Measurements from ENCODE around the gene ITGA3. TPM values are rescaled to one million over a fixed set of nuclear protein-coding genes. Genes with fewer than 3 reads are reported as not detected.

ITGA3 gene
- total RNA-seq, 2 donors from 2014 or later: 7.4 to 40.7 TPM

- ATAC-seq: no peak
- DNase-seq (ENCODE audit: low spot score in 2 of 2): no peak
- Mint-ChIP-seq H3K27ac (peak overlapping the region in 1 of 2 donors; percentile 31), H3K36me3 (peaks cover 0 to 5% of the 10 kb centered on the region in 2 donors), H3K9me3 (no peaks in the 10 kb centered on the region)
Observed at GRCh38 chr17:50091918-50092285, 36.0 kb downstream of the ITGA3 start.

GRCh38 chr17:50093246-50093645 lies 37.3 kb downstream of the ITGA3 start:
- no peak for ATAC-seq
- peak overlapping the region in 1 of 2 donors; percentile 23 for H3K27ac Mint-ChIP-seq
- H3K9me3 Mint-ChIP-seq: no peaks in the 10 kb centered on the region

GRCh38 chr17:50093807-50094206 lies 37.9 kb downstream of the ITGA3 start:
- Mint-ChIP-seq H3K9me3 (no peaks in the 10 kb centered on the region), H3K27ac (no peak overlapping the region), H3K36me3 (peaks cover 0 to 5% of the 10 kb centered on the region in 2 donors)
- ATAC-seq (no peak), DNase-seq (ENCODE audit: low spot score in 2 of 2) (no peak)

More at GRCh38 chr17:50093246-50093645, 37.3 kb downstream of the ITGA3 start:
- H3K36me3 Mint-ChIP-seq: peaks cover 0 to 5% of the 10 kb centered on the region in 2 donors
- no peak for DNase-seq (ENCODE audit: low spot score in 2 of 2)

- Mint-ChIP-seq H3K27ac (peak overlapping the region; percentile 79 to 94), H3K36me3 (peaks cover 0 to 5% of the 10 kb centered on the region in 2 donors), H3K9me3 (no peaks in the 10 kb centered on the region)
- ATAC-seq (peak; percentile 54 to 55), DNase-seq (ENCODE audit: low spot score in 2 of 2) (peak; percentile 86 to 93)
Observed at GRCh38 chr17:50094243-50094752, 38.4 kb downstream of the ITGA3 start.

GRCh38 chr17:50094753-50095619 lies 39.1 kb downstream of the ITGA3 start, which contains the start of gene PDK2:
Gene PDK2 (plus strand): TSS chr17:50095351. CDS start chr17:50095436, 85 bp downstream.
- Mint-ChIP-seq H3K27ac (peak within 1 kb of the TSS; percentile 79 to 94), H3K36me3 (peaks cover 0 to 5% of the 10 kb centered on the region in 2 donors), H3K9me3 (no peaks in the 10 kb centered on the region)
- ATAC-seq (peak; percentile 95 to 97), DNase-seq (ENCODE audit: low spot score in 2 of 2) (peak; percentile 94 to 97)

GRCh38 chr17:50095626-50096037 lies 39.7 kb downstream of the ITGA3 start:
- H3K27ac Mint-ChIP-seq: peak overlapping the region; percentile 79 to 94
- no peak for DNase-seq (ENCODE audit: low spot score in 2 of 2)
- H3K9me3 Mint-ChIP-seq: no peaks in the 10 kb centered on the region
- no peak for ATAC-seq
- peaks cover 0 to 5% of the 10 kb centered on the region in 2 donors for H3K36me3 Mint-ChIP-seq

- ATAC-seq: no peak
- no peak for DNase-seq (ENCODE audit: low spot score in 2 of 2)
- no peaks in the 10 kb centered on the region for H3K9me3 Mint-ChIP-seq
- peaks cover 0 to 5% of the 10 kb centered on the region in 2 donors for H3K36me3 Mint-ChIP-seq
- peak overlapping the region; percentile 79 to 94 for H3K27ac Mint-ChIP-seq
Observed at GRCh38 chr17:50096092-50096491, 40.2 kb downstream of the ITGA3 start.

- H3K27ac Mint-ChIP-seq: peak overlapping the region; percentile 23 to 94
- ATAC-seq (no peak), DNase-seq (ENCODE audit: low spot score in 2 of 2) (no peak)
- H3K9me3 Mint-ChIP-seq: no peaks in the 10 kb centered on the region
- peaks cover 0 to 5% of the 10 kb centered on the region in 2 donors for H3K36me3 Mint-ChIP-seq
Observed at GRCh38 chr17:50096758-50097157, 40.8 kb downstream of the ITGA3 start.

- no peak for ATAC-seq
- H3K36me3 Mint-ChIP-seq: peaks cover 0 to 5% of the 10 kb centered on the region in 2 donors
- DNase-seq (ENCODE audit: low spot score in 2 of 2): no peak
- no peak overlapping the region for H3K27ac Mint-ChIP-seq
- H3K9me3 Mint-ChIP-seq: no peaks in the 10 kb centered on the region
Observed at GRCh38 chr17:50097455-50097854, 41.5 kb downstream of the ITGA3 start.

- Mint-ChIP-seq H3K9me3 (no peaks in the 10 kb centered on the region), H3K27ac (no peak overlapping the region), H3K36me3 (peaks cover 0 to 5% of the 10 kb centered on the region in 2 donors)
- ATAC-seq (no peak), DNase-seq (ENCODE audit: low spot score in 2 of 2) (no peak)
Observed at GRCh38 chr17:50097926-50098325, 42.0 kb downstream of the ITGA3 start.

GRCh38 chr17:50098583-50098982 lies 42.7 kb downstream of the ITGA3 start:
- peaks cover 0 to 5% of the 10 kb centered on the region in 2 donors for H3K36me3 Mint-ChIP-seq
- no peaks in the 10 kb centered on the region for H3K9me3 Mint-ChIP-seq
- ATAC-seq (no peak), DNase-seq (ENCODE audit: low spot score in 2 of 2) (no peak)
- no peak overlapping the region for H3K27ac Mint-ChIP-seq

- Mint-ChIP-seq H3K9me3 (no peaks in the 10 kb centered on the region), H3K36me3 (peaks cover 0 to 5% of the 10 kb centered on the region in 2 donors), H3K27ac (no peak overlapping the region)
- DNase-seq (ENCODE audit: low spot score in 2 of 2): no peak
- ATAC-seq: no peak
Observed at GRCh38 chr17:50099003-50099402, 43.1 kb downstream of the ITGA3 start.

GRCh38 chr17:50100480-50100883 lies 44.6 kb downstream of the ITGA3 start:
- ATAC-seq: no peak
- H3K9me3 Mint-ChIP-seq: no peaks in the 10 kb centered on the region
- peaks cover 0 to under 1% of the 10 kb centered on the region in 2 donors for H3K36me3 Mint-ChIP-seq
- H3K27ac Mint-ChIP-seq: peak overlapping the region in 1 of 2 donors; percentile 51
- no peak for DNase-seq (ENCODE audit: low spot score in 2 of 2)

GRCh38 chr17:50100921-50101345 lies 45.0 kb downstream of the ITGA3 start:
- Mint-ChIP-seq H3K9me3 (no peaks in the 10 kb centered on the region), H3K36me3 (no peaks in the 10 kb centered on the region), H3K27ac (no peak overlapping the region)
- ATAC-seq (no peak), DNase-seq (ENCODE audit: low spot score in 2 of 2) (no peak)

- H3K36me3 Mint-ChIP-seq: no peaks in the 10 kb centered on the region
- H3K27ac Mint-ChIP-seq: no peak overlapping the region
- ATAC-seq (no peak), DNase-seq (ENCODE audit: low spot score in 2 of 2) (no peak)
- no peaks in the 10 kb centered on the region for H3K9me3 Mint-ChIP-seq
Observed at GRCh38 chr17:50101346-50102163, 45.6 kb downstream of the ITGA3 start.

- DNase-seq (ENCODE audit: low spot score in 2 of 2) (no peak), ATAC-seq (no peak)
- Mint-ChIP-seq H3K36me3 (no peaks in the 10 kb centered on the region), H3K9me3 (no peaks in the 10 kb centered on the region), H3K27ac (no peak overlapping the region)
Observed at GRCh38 chr17:50102164-50102991, 46.5 kb downstream of the ITGA3 start.

Measured in activated naive CD4-positive, alpha-beta T cell treated with anti-CD3 and anti-CD28 coated beads, Interleukin-2, amount 50 U/mL, for 72 hours (primary cell).